ENCODE results near the gene SLBP.

- no peak for TF ChIP-seq SP1 (IDR thresholded peaks at IDR 0.05)
- no peak for TF ChIP-seq BHLHE40 (IDR thresholded peaks at IDR 0.05; ENCODE audit: borderline replicate concordance)
- TF ChIP-seq FOXK2 (IDR thresholded peaks at IDR 0.05): no peak
- TF ChIP-seq NFRKB (IDR thresholded peaks at IDR 0.05): no peak
- no peak for TF ChIP-seq PKNOX1 (IDR thresholded peaks at IDR 0.05)
- TF ChIP-seq FOXM1 (IDR thresholded peaks at IDR 0.05; ENCODE audit: borderline replicate concordance): no peak
- no peak for TF ChIP-seq ELF4 (IDR thresholded peaks at IDR 0.05)
- TF ChIP-seq SUZ12 (IDR thresholded peaks at IDR 0.05): no peak
- no peak for TF ChIP-seq HDGF (IDR thresholded peaks at IDR 0.05; ENCODE audit: borderline replicate concordance)
- no peak for TF ChIP-seq ZNF384 (IDR thresholded peaks at IDR 0.05)
- no peak for TF ChIP-seq FOXA1 (IDR thresholded peaks at IDR 0.05)
- no peak for TF ChIP-seq CTBP1 (IDR thresholded peaks at IDR 0.05; ENCODE audit: borderline replicate concordance)
- TF ChIP-seq ARNT (IDR thresholded peaks at IDR 0.05): no peak
- TF ChIP-seq L3MBTL2 (conservative IDR thresholded peaks at IDR 0.05): no peak
These were observed 27.4 kb downstream of the SLBP start for GRCh38 chr4:1684506-1685234.
